Uterus (tissue), 4 donors: ENCODE data around the gene OR5J2. TPM values are rescaled to one million over a fixed set of nuclear protein-coding genes. Genes with fewer than 3 reads are reported as not detected.

ENCODE experiments used
- DNase-seq, 2 donors: peaks; one replicate each; pipeline ENCODE4 v3.0.0-alpha.2; 2019 to 2020
- H3K27ac ChIP-seq, 2 donors: fragments of 200-600 bp; sonication (generic); 1 replicate in 1 of 2; 2 replicates in 1 of 2; pipeline ENCODE4 v1.5.1; 2016 to 2018
- H3K27me3 ChIP-seq, 2 donors: fragments of 200-600 bp; sonication (generic); one replicate each; pipeline ENCODE4 v1.5.1; 2018 to 2019; ENCODE audit warnings: control low read depth in 1 of 2
- H3K36me3 ChIP-seq, 2 donors: fragments of 200-600 bp; sonication (generic); one replicate each; pipeline ENCODE4 v1.5.1; 2019; ENCODE audit warnings: control low read depth in 1 of 2
- H3K4me1 ChIP-seq, 2 donors: fragments of 200-600 bp; sonication (generic); one replicate each; pipeline ENCODE4 v1.5.1; 2018 to 2019; ENCODE audit warnings: control low read depth in 1 of 2
- H3K4me3 ChIP-seq, 2 donors: fragments of 200-600 bp; sonication (generic); 1 replicate in 1 of 2; 2 replicates in 1 of 2; pipeline ENCODE4 v1.5.1; 2018 to 2019; ENCODE audit warnings: mild to moderate bottlenecking in 1 of 2
- H3K9me3 ChIP-seq, 2 donors: fragments of 200-600 bp; sonication (generic); one replicate each; pipeline ENCODE4 v1.5.1; 2019; ENCODE audit warnings: control low read depth in 1 of 2
- POLR2A ChIP-seq, 2 donors: fragments of 450-650 bp; IDR thresholded peaks; one replicate each; pipeline ENCODE4 v1.6.1; 2016; ENCODE audit warnings: antibody characterized with exemption in 2 of 2, mild to moderate bottlenecking in 1 of 2, moderate library complexity in 1 of 2
- intact Hi-C: fragments of 100-400 bp; cut with DNase I; formaldehyde crosslinking; loops from one replicate; pipeline ENCODE4 v1.15.1; 2023; ENCODE audit warnings: low total_unique reads
- total RNA-seq, 4 donors: library from RNA; depleted of rRNA in 3 of 4; stranded (reverse); fragments of >200 nt in 3 of 4; gene quantifications; one replicate each; pipeline versions ENCODE4 v1.1.0 to v1.2.4, GENCODE V29; 2014 to 2023
- TF ChIP-seq, protein P1 (sequence below), 4 experiments: fragments of 200-600 bp in 2 of 4; fragments of 450-650 bp in 2 of 4; sonication (generic) in 2 of 4; IDR thresholded peaks; one replicate each; pipeline ENCODE4 v1.5.1; 2016 to 2019; ENCODE audit warnings: antibody characterized with exemption in 4 of 4, mild to moderate bottlenecking in 2 of 4, moderate library complexity in 1 of 4
- donor health status: DM: yes; HTN: yes; CAD: no.

OR5J2 gene
- total RNA-seq, 4 donors from 2014 or later, result not detected

DNA sequence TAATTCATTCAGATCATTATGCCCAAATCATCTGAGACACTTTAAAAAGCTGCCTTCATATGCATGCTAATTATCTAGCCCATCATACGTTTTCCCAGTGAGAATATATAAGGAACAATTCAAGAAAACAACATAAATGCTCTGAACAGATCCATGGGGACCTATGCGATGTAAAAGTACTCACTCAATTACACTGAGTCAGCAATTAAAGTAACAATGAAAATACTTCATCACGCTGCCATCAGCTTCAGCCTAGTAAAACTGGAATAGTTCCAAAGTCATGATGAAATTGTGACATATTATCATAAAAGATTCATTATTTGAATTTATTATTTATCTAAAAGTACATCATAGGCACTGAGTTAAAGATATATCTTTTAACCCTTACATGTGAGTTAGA, 12.6 kb upstream of the OR5J2 start:
- TF ChIP-seq, protein P1, sequence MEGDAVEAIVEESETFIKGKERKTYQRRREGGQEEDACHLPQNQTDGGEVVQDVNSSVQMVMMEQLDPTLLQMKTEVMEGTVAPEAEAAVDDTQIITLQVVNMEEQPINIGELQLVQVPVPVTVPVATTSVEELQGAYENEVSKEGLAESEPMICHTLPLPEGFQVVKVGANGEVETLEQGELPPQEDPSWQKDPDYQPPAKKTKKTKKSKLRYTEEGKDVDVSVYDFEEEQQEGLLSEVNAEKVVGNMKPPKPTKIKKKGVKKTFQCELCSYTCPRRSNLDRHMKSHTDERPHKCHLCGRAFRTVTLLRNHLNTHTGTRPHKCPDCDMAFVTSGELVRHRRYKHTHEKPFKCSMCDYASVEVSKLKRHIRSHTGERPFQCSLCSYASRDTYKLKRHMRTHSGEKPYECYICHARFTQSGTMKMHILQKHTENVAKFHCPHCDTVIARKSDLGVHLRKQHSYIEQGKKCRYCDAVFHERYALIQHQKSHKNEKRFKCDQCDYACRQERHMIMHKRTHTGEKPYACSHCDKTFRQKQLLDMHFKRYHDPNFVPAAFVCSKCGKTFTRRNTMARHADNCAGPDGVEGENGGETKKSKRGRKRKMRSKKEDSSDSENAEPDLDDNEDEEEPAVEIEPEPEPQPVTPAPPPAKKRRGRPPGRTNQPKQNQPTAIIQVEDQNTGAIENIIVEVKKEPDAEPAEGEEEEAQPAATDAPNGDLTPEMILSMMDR (IDR thresholded peaks at IDR 0.05), result no peak
- no peak for TF ChIP-seq POLR2A (IDR thresholded peaks at IDR 0.05)
- no peak for DNase-seq
- no peaks in the 10 kb centered on the region for H3K36me3 ChIP-seq
- H3K27ac ChIP-seq, result no peak overlapping the region
- H3K4me1 ChIP-seq, result no peaks in the 10 kb centered on the region
- H3K27me3 ChIP-seq, result no peaks in the 10 kb centered on the region
- no peaks in the 10 kb centered on the region for H3K9me3 ChIP-seq
- no peak overlapping the region for H3K4me3 ChIP-seq
- intact Hi-C loops, result no loop called here

- no peak overlapping the region for H3K27ac ChIP-seq
- H3K36me3 ChIP-seq, result no peaks in the 10 kb centered on the region
- TF ChIP-seq POLR2A (IDR thresholded peaks at IDR 0.05), result no peak
- TF ChIP-seq, protein P1 (IDR thresholded peaks at IDR 0.05), result no peak
- intact Hi-C loops, result no loop called here
- H3K9me3 ChIP-seq, result no peaks in the 10 kb centered on the region
- H3K4me3 ChIP-seq, result no peak overlapping the region
- DNase-seq, result no peak
- no peaks in the 10 kb centered on the region for H3K4me1 ChIP-seq
- H3K27me3 ChIP-seq, result no peaks in the 10 kb centered on the region
These were observed 4.1 kb upstream of the OR5J2 start for GRCh38 chr11:56172256-56172830.

- no peaks in the 10 kb centered on the region for H3K4me1 ChIP-seq
These were observed 7.0 kb downstream of the OR5J2 start for GRCh38 chr11:56183459-56183858.

DNA sequence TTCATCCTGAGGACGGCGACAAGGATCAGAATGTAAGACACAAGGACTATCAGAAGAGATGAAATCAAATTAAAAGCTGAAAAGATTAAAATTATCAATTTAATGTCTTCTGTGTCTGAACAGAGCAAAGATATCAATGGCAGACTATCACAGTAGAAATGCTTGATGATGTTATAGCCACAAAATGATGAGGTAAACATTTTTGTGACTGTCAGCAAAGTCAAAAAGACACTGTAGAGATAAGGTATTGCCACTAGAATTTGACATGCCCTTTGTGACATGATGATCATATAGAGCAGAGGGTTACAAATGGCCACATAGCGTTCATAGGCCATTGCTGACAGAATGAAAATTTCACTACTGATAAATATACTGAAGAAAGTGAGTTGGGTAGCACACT, 12.2 kb downstream of the OR5J2 start:
- no peaks in the 10 kb centered on the region for H3K36me3 ChIP-seq
- no peak for TF ChIP-seq POLR2A (IDR thresholded peaks at IDR 0.05)
- TF ChIP-seq, protein P1 (IDR thresholded peaks at IDR 0.05), result no peak
- no peaks in the 10 kb centered on the region for H3K27me3 ChIP-seq
- H3K9me3 ChIP-seq, result no peaks in the 10 kb centered on the region
- no peak overlapping the region for H3K4me3 ChIP-seq
- intact Hi-C loops, result no loop called here
- no peaks in the 10 kb centered on the region for H3K4me1 ChIP-seq
- no peak for DNase-seq
- no peak overlapping the region for H3K27ac ChIP-seq

More at GRCh38 chr11:56183459-56183858, 7.0 kb downstream of the OR5J2 start:
- TF ChIP-seq POLR2A (IDR thresholded peaks at IDR 0.05), result no peak
- TF ChIP-seq, protein P1 (IDR thresholded peaks at IDR 0.05), result no peak
- no peaks in the 10 kb centered on the region for H3K27me3 ChIP-seq
- no peak for DNase-seq
- H3K4me3 ChIP-seq, result no peak overlapping the region
- no peak overlapping the region for H3K27ac ChIP-seq
- no peaks in the 10 kb centered on the region for H3K36me3 ChIP-seq
- H3K9me3 ChIP-seq, result peaks cover 0 to 2% of the 10 kb centered on the region in 2 donors
- intact Hi-C loops, result no loop called here

DNA sequence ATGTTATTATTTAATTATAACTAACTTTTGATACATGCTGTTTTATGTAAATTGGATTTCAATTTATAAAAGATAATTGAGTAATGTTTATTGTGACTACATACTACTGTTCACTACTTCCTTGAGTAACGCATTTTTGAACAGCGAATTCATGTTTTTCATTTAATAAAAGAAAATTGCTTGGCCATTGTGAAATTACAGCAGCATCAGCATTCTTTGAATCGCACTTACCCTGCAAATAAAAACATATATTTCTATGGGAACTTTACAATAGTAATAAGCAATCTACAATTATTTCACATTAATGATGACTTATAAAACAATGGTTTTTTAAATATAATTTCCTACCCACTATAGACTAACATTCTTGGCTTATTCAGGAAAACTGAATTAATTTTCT, 20.3 kb downstream of the OR5J2 start:
- H3K27ac ChIP-seq, result no peak overlapping the region
- intact Hi-C loops, result no loop called here
- no peaks in the 10 kb centered on the region for H3K27me3 ChIP-seq
- H3K4me1 ChIP-seq, result no peaks in the 10 kb centered on the region
- H3K36me3 ChIP-seq, result no peaks in the 10 kb centered on the region
- H3K9me3 ChIP-seq, result no peaks in the 10 kb centered on the region
- no peak overlapping the region for H3K4me3 ChIP-seq
- no peak for TF ChIP-seq POLR2A (IDR thresholded peaks at IDR 0.05)
- TF ChIP-seq, protein P1 (IDR thresholded peaks at IDR 0.05), result no peak
- no peak for DNase-seq
